Left ventricle myocardium inferior (tissue), 1 donor: ENCODE results near the gene PPP2R2D. TPM values are rescaled to one million over a fixed set of nuclear protein-coding genes. Genes with fewer than 3 reads are reported as not detected.
"Not testable (repeated sequence)": the region's sequence is repeated elsewhere in the genome, so short reads cannot be mapped to it uniquely, and the experiment has no call there.

Source experiments
- DNase-seq: peaks from one replicate; pipeline ENCODE4 v3.0.0-alpha.2; 2020
- H3K27ac ChIP-seq: fragments of 200-600 bp; replicated peaks from 2 replicates; pipeline ENCODE4 v1.8.0; 2021
- H3K27me3 ChIP-seq: fragments of 200-600 bp; 2 replicates; pipeline ENCODE4 v1.8.0; 2021; ENCODE audit warnings: low read depth
- H3K36me3 ChIP-seq: fragments of 200-600 bp; 2 replicates; pipeline ENCODE4 v1.8.0; 2021
- H3K4me1 ChIP-seq: fragments of 200-600 bp; 2 replicates; pipeline ENCODE4 v1.8.0; 2021
- H3K4me3 ChIP-seq: fragments of 200-600 bp; 2 replicates; pipeline ENCODE4 v1.8.0; 2021; ENCODE audit warnings: mild to moderate bottlenecking, moderate library complexity
- H3K9me3 ChIP-seq: fragments of 200-600 bp; replicated peaks from 2 replicates; pipeline ENCODE4 v1.8.0; 2021
- intact Hi-C: fragments of 100-400 bp; cut with micrococcal nuclease; formaldehyde crosslinking; loops from one replicate; pipeline ENCODE4 v1.11.0; 2022
- total RNA-seq: library from RNA; stranded (reverse); fragmentation: NEBNext Ultra II Directional; extraction: Animal tissue kit (Norgen Biotek cat#: 25700); gene quantifications from one replicate; pipeline ENCODE4 v1.2.1, GENCODE V29; 2021
- TF ChIP-seq, protein P1 (sequence below): fragments of 200-600 bp; IDR thresholded peaks from 2 replicates; pipeline ENCODE4 v1.8.0; 2021; ENCODE audit warnings: antibody characterized with exemption, mild to moderate bottlenecking, borderline replicate concordance
- donor health status: DM: no; HTN: yes; CAD: no; lungs with severe emphysema.

PPP2R2D gene
- total RNA-seq, 1 donor from 2014 or later, result 38.2 TPM

DNA sequence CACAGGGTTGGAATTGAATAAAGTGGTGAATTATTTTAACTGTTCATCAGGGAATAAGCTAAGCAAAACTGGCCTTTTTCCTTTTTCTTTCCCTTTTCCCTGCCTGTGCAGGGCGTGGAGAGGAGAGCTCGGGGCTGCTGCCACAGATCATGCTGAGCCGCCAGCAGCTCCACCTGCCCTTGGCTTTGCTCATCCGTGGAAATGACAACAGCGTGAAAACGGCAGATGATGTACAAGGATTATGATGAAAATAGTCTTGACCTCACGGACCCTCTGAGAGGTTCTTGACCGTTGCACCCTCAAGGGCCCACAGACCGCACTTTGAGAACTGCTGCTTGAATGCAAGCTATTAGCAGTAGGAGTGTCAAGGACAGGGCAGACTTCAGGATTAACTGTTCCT lies 10.6 kb downstream of the PPP2R2D start:
- peaks cover 89% of the 10 kb centered on the region for H3K4me1 ChIP-seq
- intact Hi-C loops, result no loop called here

DNA sequence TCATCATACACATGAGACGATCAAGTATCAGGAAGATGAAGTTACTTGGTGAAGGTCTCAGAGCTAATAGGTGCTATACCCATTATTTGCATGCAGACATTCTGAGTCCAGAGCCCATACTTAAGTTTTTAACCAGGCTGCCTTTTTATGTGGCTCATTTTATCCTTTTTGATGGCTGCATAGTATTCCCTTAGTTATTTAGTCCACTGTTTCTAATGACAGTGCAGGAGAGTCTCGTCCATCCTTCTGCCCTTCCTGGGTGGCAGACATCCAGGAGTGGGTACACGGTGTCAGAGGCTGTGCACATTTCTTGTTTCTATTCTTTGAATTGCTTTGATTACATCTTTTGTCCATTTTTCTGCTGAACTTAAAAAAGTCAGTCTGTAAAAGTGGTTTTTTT lies 11.8 kb downstream of the PPP2R2D start:
- no peaks in the 10 kb centered on the region for H3K27me3 ChIP-seq
- DNase-seq, result no peak
- intact Hi-C loops, result no loop called here
- H3K4me1 ChIP-seq, result peaks cover 77% of the 10 kb centered on the region
- no peaks in the 10 kb centered on the region for H3K9me3 ChIP-seq
- no peak overlapping the region for H3K27ac ChIP-seq
- peaks cover 12% of the 10 kb centered on the region for H3K36me3 ChIP-seq
- H3K4me3 ChIP-seq, result no peak overlapping the region
- TF ChIP-seq, protein P1, sequence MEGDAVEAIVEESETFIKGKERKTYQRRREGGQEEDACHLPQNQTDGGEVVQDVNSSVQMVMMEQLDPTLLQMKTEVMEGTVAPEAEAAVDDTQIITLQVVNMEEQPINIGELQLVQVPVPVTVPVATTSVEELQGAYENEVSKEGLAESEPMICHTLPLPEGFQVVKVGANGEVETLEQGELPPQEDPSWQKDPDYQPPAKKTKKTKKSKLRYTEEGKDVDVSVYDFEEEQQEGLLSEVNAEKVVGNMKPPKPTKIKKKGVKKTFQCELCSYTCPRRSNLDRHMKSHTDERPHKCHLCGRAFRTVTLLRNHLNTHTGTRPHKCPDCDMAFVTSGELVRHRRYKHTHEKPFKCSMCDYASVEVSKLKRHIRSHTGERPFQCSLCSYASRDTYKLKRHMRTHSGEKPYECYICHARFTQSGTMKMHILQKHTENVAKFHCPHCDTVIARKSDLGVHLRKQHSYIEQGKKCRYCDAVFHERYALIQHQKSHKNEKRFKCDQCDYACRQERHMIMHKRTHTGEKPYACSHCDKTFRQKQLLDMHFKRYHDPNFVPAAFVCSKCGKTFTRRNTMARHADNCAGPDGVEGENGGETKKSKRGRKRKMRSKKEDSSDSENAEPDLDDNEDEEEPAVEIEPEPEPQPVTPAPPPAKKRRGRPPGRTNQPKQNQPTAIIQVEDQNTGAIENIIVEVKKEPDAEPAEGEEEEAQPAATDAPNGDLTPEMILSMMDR, result no peak

More for the DNA sequence above, 10.6 kb downstream of the PPP2R2D start:
- H3K4me3 ChIP-seq, result no peak overlapping the region
- no peaks in the 10 kb centered on the region for H3K9me3 ChIP-seq
- no peak overlapping the region for H3K27ac ChIP-seq
- DNase-seq, result no peak
- TF ChIP-seq, protein P1, result no peak
- H3K36me3 ChIP-seq, result peaks cover 12% of the 10 kb centered on the region
- no peaks in the 10 kb centered on the region for H3K27me3 ChIP-seq

DNA sequence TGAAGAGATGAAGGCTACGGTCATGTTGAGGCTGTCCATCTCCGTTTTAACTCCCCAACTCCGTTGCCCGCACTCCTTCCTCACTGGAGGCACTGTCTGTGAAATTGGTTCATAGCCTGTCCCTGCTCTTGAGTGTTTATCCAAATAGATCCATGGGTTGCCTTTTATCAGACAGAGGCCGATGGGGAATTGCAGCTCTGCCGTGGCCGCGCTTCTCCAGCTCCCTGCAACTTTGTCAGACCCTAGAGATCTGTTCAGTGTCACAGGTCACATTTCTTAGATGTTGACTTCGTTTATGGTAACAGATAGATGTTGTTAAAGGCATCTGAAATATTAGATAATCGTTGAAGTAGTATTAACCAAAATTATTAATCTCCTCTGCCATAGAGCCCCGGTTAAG lies 14.7 kb downstream of the PPP2R2D start:
- Histone ChIP-seq H3K4me1 (peaks cover 52% of the 10 kb centered on the region), H3K9me3 (no peaks in the 10 kb centered on the region), H3K27me3 (no peaks in the 10 kb centered on the region), H3K27ac (no peak overlapping the region), H3K4me3 (no peak overlapping the region), H3K36me3 (peaks cover 12% of the 10 kb centered on the region)
- intact Hi-C loops, result no loop called here
- no peak for DNase-seq
- TF ChIP-seq, protein P1, result no peak

DNA sequence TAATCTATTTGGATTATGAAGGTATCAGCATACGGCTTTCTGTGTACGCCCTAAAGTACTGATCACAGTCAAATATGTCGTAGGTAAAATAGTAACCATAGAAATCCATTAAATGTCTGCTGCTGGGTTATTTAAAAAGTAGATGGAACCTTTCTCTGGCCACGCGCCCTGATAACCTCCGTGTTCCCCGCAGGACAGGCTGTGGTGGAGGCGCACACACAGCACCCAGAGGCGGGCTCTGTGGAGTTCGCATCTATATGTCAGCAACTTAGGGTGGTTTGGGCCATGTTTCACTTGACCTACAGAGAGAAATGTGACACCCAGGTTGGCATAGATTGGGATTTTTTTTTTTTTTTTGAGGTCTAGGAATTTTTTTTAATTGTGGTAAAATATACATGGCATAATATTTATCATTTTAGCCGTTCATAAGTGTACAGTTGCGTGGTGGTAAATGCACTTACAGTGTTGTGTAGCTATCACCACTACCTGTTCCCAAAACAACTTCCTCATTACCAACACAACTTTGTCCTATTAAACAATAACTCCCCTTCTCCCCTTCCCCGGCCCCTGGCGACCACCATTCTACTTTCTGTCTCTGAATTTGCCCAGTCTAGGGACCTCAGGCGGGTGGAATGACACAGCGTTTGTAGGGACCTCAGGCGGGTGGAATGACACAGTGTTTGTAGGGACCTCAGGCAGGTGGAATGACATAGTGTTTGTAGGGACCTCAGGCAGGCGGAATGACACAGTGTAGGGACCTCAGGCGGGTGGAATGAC lies 15.4 kb downstream of the PPP2R2D start:
- Histone ChIP-seq H3K9me3 (no peaks in the 10 kb centered on the region), H3K27me3 (no peaks in the 10 kb centered on the region), H3K4me3 (no peak overlapping the region), H3K4me1 (peaks cover 52% of the 10 kb centered on the region), H3K27ac (no peak overlapping the region), H3K36me3 (peaks cover 12% of the 10 kb centered on the region)
- intact Hi-C loops, result no loop called here
- TF ChIP-seq, protein P1, result no peak
- DNase-seq, result no peak

DNA sequence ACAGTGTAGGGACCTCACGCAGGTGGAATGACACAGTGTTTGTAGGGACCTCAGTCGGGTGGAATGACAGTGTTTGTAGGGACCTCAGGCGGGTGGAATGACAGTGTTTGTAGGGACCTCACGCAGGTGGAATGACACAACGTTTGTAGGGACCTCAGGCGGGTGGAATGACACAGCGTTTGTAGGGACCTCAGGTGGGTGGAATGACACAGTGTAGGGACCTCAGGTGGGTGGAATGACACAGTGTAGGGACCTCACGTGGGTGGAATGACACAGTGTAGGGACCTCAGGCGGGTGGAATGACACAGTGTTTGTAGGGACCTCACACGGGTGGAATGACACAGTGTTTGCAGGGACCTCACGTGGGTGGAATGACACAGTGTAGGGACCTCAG lies 16.0 kb downstream of the PPP2R2D start:
- Histone ChIP-seq H3K4me1 (peaks cover 52% of the 10 kb centered on the region), H3K36me3 (peaks cover 11% of the 10 kb centered on the region)
- H3K27me3 ChIP-seq, H3K27ac ChIP-seq, H3K9me3 ChIP-seq, DNase-seq, H3K4me3 ChIP-seq, intact Hi-C loops: not testable (repeated sequence)

DNA sequence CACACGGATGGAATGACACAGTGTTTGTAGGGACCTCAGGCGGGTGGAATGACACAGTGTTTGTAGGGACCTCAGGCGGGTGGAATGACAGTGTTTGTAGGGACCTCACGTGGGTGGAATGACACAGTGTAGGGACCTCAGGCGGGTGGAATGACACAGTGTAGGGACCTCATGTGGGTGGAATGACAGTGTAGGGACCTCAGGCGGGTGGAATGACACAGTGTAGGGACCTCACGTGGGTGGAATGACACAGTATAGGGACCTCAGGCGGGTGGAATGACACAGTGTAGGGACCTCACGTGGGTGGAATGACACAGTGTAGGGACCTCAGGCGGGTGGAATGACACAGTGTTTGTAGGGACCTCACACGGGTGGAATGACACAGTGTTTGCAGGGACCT lies 16.7 kb downstream of the PPP2R2D start:
- H3K4me3 ChIP-seq, intact Hi-C loops, H3K27me3 ChIP-seq, H3K9me3 ChIP-seq, DNase-seq, H3K27ac ChIP-seq, H3K36me3 ChIP-seq: not testable (repeated sequence)
- H3K4me1 ChIP-seq, result peaks cover 53% of the 10 kb centered on the region

DNA sequence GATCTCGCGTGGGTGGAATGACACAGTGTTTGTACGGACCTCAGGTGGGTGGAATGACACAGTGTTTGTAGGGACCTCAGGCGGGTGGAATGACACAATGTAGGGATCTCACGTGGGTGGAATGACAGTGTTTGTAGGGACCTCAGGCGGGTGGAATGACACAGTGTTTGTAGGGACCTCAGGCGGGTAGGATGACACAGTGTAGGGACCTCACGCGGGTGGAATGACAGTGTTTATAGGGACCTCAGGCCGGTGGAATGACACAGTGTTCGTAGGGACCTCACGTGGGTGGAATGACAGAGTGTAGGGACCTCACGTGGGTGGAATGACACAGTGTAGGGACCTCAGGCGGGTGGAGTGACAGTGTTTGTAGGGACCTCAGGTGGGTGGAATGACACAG lies 18.7 kb downstream of the PPP2R2D start:
- H3K36me3 ChIP-seq, H3K27me3 ChIP-seq, intact Hi-C loops, H3K4me3 ChIP-seq, H3K9me3 ChIP-seq, DNase-seq, H3K27ac ChIP-seq: not testable (repeated sequence)
- peaks cover 57% of the 10 kb centered on the region for H3K4me1 ChIP-seq
